IMR-90 (cell line): Measurements from ENCODE around the gene ANKDD1B. TPM values are rescaled to one million over a fixed set of nuclear protein-coding genes. Genes with fewer than 3 reads are reported as not detected.

Source experiments
- ATAC-seq: fragments of 200-7000 bp; cut with Tn5 transposase; 2 replicates; pipeline ENCODE4 v1.9.1; 2020; ENCODE audit warnings: low read depth, mild to moderate bottlenecking, moderate library complexity
- Bru-seq: library from RNA; stranded (reverse); fragments of 400-500 nt; gene quantifications from one replicate; lab custom pipeline; 2021; lab: Mats Ljungman, UMichigan
- BruChase-seq, 2 experiments: library from RNA; stranded (reverse); fragments of 400-500 nt; gene quantifications; one replicate each; lab custom pipeline; 2021; lab: Mats Ljungman, UMichigan
- BruUV-seq: library from RNA; stranded (reverse); fragments of 400-500 nt; replicated peaks from 2 replicates; lab custom pipeline; 2021; lab: Mats Ljungman, UMichigan
- CTCF ChIA-PET: fragments of 300-600 bp; formaldehyde crosslinking; extraction: SDS; loops from one replicate; lab custom pipeline; 2021; ENCODE audit warnings: antibody characterized with exemption; lab: Yijun Ruan, JAX
- POLR2A ChIA-PET: fragments of 300-600 bp; sonication (Branson Sonifier 250); formaldehyde crosslinking; loops from one replicate; lab custom pipeline; 2022; ENCODE audit warnings: antibody characterized with exemption; ENCODE audit not compliant: unreplicated experiment; lab: Charles Lee
- DNase-seq: peaks from one replicate; pipeline ENCODE4 v3.0.0; 2013
- H2AFZ ChIP-seq: replicated peaks from 2 replicates; pipeline ENCODE3; 2013; ENCODE audit warnings: low read length, mild to moderate bottlenecking; ENCODE audit not compliant: poor library complexity
- H2AK5ac ChIP-seq: 2 replicates; pipeline ENCODE4 v1.6.1; 2013; ENCODE audit warnings: low read depth, low read length, inconsistent platforms
- H2AK9ac ChIP-seq: replicated peaks from 2 replicates; pipeline ENCODE3; 2013; ENCODE audit warnings: mild to moderate bottlenecking, low read depth, low read length, moderate library complexity; ENCODE audit not compliant: poor library complexity
- H2BK120ac ChIP-seq: 2 replicates; pipeline ENCODE4 v1.6.1; 2013; ENCODE audit warnings: low read depth, low read length, inconsistent platforms
- H2BK15ac ChIP-seq: 3 replicates; pipeline ENCODE4 v1.6.1; 2013; ENCODE audit warnings: low read depth, low read length, inconsistent platforms
- H2BK20ac ChIP-seq: 2 replicates; pipeline ENCODE4 v1.6.1; 2013; ENCODE audit warnings: low read depth, mild to moderate bottlenecking, inconsistent platforms, low read length, moderate library complexity
- H2BK5ac ChIP-seq: 2 replicates; pipeline ENCODE4 v1.6.1; 2013; ENCODE audit warnings: mild to moderate bottlenecking, low read depth, low read length, inconsistent platforms; ENCODE audit not compliant: poor library complexity, severe bottlenecking
- H3K14ac ChIP-seq: replicated peaks from 2 replicates; pipeline ENCODE4 v1.6.1; 2013; ENCODE audit warnings: low read depth, low read length, inconsistent platforms
- H3K18ac ChIP-seq: 2 replicates; pipeline ENCODE4 v1.6.1; 2013; ENCODE audit warnings: low read depth, low read length, control low read depth
- H3K23ac ChIP-seq: 2 replicates; pipeline ENCODE4 v1.6.1; 2013; ENCODE audit warnings: low read depth, low read length, inconsistent platforms
- H3K27ac ChIP-seq: 2 replicates; pipeline ENCODE4 v1.5.1; 2013; ENCODE audit warnings: mild to moderate bottlenecking, control low read depth, low read length; ENCODE audit not compliant: insufficient read depth
- H3K27me3 ChIP-seq: 2 replicates; pipeline ENCODE4 v1.6.1; 2013; ENCODE audit warnings: low read length; ENCODE audit not compliant: control insufficient read depth, insufficient read depth
- H3K36me3 ChIP-seq: 2 replicates; pipeline ENCODE4 v1.6.1; 2013; ENCODE audit warnings: low read length, mixed read lengths; ENCODE audit not compliant: control insufficient read depth, insufficient read depth
- H3K4ac ChIP-seq: 2 replicates; pipeline ENCODE4 v1.6.1; 2013; ENCODE audit warnings: low read depth, low read length, inconsistent platforms
- H3K4me1 ChIP-seq: 2 replicates; pipeline ENCODE4 v1.6.1; 2013; ENCODE audit warnings: low read length, mixed read lengths; ENCODE audit not compliant: control insufficient read depth, insufficient read depth
- H3K4me2 ChIP-seq: 2 replicates; pipeline ENCODE4 v1.6.1; 2013; ENCODE audit warnings: low read depth, mild to moderate bottlenecking, control low read depth, low read length, moderate library complexity
- H3K4me3 ChIP-seq: 2 replicates; pipeline ENCODE4 v1.5.1; 2013; ENCODE audit warnings: low read depth, mild to moderate bottlenecking, control low read depth, low read length, moderate library complexity; ENCODE audit not compliant: insufficient read depth
- H3K56ac ChIP-seq: 2 replicates; pipeline ENCODE4 v1.6.1; 2013; ENCODE audit warnings: low read length, inconsistent platforms; ENCODE audit not compliant: insufficient read depth; ENCODE audit errors: extremely low read depth
- H3K79me1 ChIP-seq, 2 experiments: 2 replicates each; pipeline ENCODE4 v1.6.1; 2013; ENCODE audit warnings: low read length in 2 of 2, inconsistent platforms in 1 of 2, low read depth in 1 of 2
- H3K9ac ChIP-seq: 2 replicates; pipeline ENCODE4 v1.6.1; 2013; ENCODE audit warnings: low read depth, low read length, control low read depth
- H3K9me1 ChIP-seq: 2 replicates; pipeline ENCODE4 v1.6.1; 2013; ENCODE audit warnings: low read length, inconsistent platforms; ENCODE audit not compliant: insufficient read depth
- H3K9me3 ChIP-seq: 2 replicates; pipeline ENCODE4 v1.6.1; 2013; ENCODE audit warnings: low read length; ENCODE audit not compliant: control insufficient read depth, insufficient read depth
- H4K20me1 ChIP-seq: 2 replicates; pipeline ENCODE4 v1.6.1; 2013; ENCODE audit warnings: low read length, inconsistent platforms; ENCODE audit not compliant: insufficient read depth
- H4K5ac ChIP-seq: 2 replicates; pipeline ENCODE4 v1.6.1; 2013; ENCODE audit warnings: mild to moderate bottlenecking, low read depth, low read length, control low read depth
- H4K8ac ChIP-seq, 2 experiments: 2 replicates each; pipeline ENCODE4 v1.6.1; 2013; ENCODE audit warnings: low read depth in 2 of 2, low read length in 2 of 2, control low read depth in 1 of 2, inconsistent platforms in 1 of 2
- H4K91ac ChIP-seq: 2 replicates; pipeline ENCODE4 v1.6.1; 2013; ENCODE audit warnings: low read depth, low read length, inconsistent platforms; ENCODE audit not compliant: insufficient read depth
- CEBPB ChIP-seq: IDR thresholded peaks from 2 replicates; pipeline ENCODE4 v1.6.1; 2012; ENCODE audit warnings: low read depth, low read length, improper control_type of control experiment
- CHD1 ChIP-seq: IDR thresholded peaks from 2 replicates; pipeline ENCODE4 v1.6.1; 2012; ENCODE audit warnings: low read depth, low read length, improper control_type of control experiment
- FOS ChIP-seq: fragments of 150-350 bp; IDR thresholded peaks from 2 replicates; pipeline ENCODE4 v1.6.1; 2016; ENCODE audit warnings: low read depth, low read length
- MAZ ChIP-seq: IDR thresholded peaks from 2 replicates; pipeline ENCODE4 v1.6.1; 2012; ENCODE audit warnings: low read depth, mild to moderate bottlenecking, low read length, improper control_type of control experiment, moderate library complexity, borderline replicate concordance
- RAD21 ChIP-seq: IDR thresholded peaks from 2 replicates; pipeline ENCODE4 v1.6.1; 2012; ENCODE audit warnings: low read length, improper control_type of control experiment
- RFX5 ChIP-seq: IDR thresholded peaks from 2 replicates; pipeline ENCODE4 v1.8.0; 2012; ENCODE audit warnings: low read depth, mild to moderate bottlenecking, low read length, moderate library complexity
- WGBS, 2 experiments: methylation state at CpG; one replicate each; pipeline versions ENCODE4 v1.1.5 to v1.1.7; 2013; ENCODE audit warnings: missing lambda C conversion rate in 2 of 2; ENCODE audit not compliant: insufficient read length in 1 of 2; ENCODE audit errors: extremely low coverage in 2 of 2; 5-methylcytosine and 5-hydroxymethylcytosine counted together
- dilution Hi-C: fragments of 300-500 bp; cut with HindIII; formaldehyde crosslinking; loops from one replicate; pipeline ENCODE4 v1.14.3; 2018; ENCODE audit warnings: low sequenced_read_pairs; ENCODE audit not compliant: unreplicated experiment
- in situ Hi-C: fragments of 300-500 bp; cut with MboI; formaldehyde crosslinking; loops from 3 replicates; pipeline ENCODE4 v1.14.3; 2019; ENCODE audit warnings: low sequenced_read_pairs, inconsistent platforms, mixed read lengths
- intact Hi-C: fragments of 100-400 bp; cut with micrococcal nuclease; formaldehyde crosslinking; loops from 2 replicates; pipeline ENCODE4 v1.10.0; 2022
- long read RNA-seq: library from polyadenylated mRNA; unstranded; transcript quantifications from one replicate; pipeline ENCODE4 v2.0.0, GENCODE V29; 2021; ENCODE audit not compliant: unreplicated experiment
- polyA plus RNA-seq, 3 experiments: library from polyadenylated mRNA; depleted of rRNA; stranded (reverse); fragments of >200 nt; gene quantifications; 2 replicates each; pipeline ENCODE4 v1.2.3, GENCODE V29; 2012; ENCODE audit warnings: low replicate concordance in 1 of 3
- total RNA-seq: library from RNA; depleted of rRNA; stranded (reverse); fragments of >200 nt; gene quantifications from 2 replicates; pipeline ENCODE4 v1.2.3, GENCODE V29; 2012; rRNA removed

ANKDD1B gene
- total RNA-seq (0.28 TPM in 1 of 2 replicates, not detected in the other), polyA plus RNA-seq (2012; rRNA removed) (0.16 and 0.24 TPM in 2 replicates), Bru-seq, nascent RNA (percentile 49 among the genes with signal in this experiment), BruChase-seq, experiment 1, labeled RNA remaining after a 6-hour chase (percentile 62 among the genes with signal in this experiment), BruChase-seq, experiment 2, labeled RNA remaining after a 2-hour chase (percentile 70 among the genes with signal in this experiment)
- 0.01 TPM in 1 of 2 replicates, not detected in the other for polyA plus RNA-seq (2012; cell fraction: cytosol; rRNA removed)
- 0.36 and 1.3 TPM in 2 replicates for polyA plus RNA-seq (2012; cell fraction: nucleus; rRNA removed; ENCODE audit: low replicate concordance)
- long read RNA-seq, result 0 reads

GRCh38 chr5:75611311-75612225 lies at the start of gene ANKDD1B:
Gene ANKDD1B, plus strand, starts transcription at chr5:75611453. Its CDS starts 182 bp downstream, at chr5:75611635.
- H2BK20ac ChIP-seq, result no peak within 1 kb of the TSS
- no peak within 1 kb of the TSS for H2AK5ac ChIP-seq
- TF ChIP-seq FOS, result peak; percentile 41
- TF ChIP-seq RFX5, result no peak
- TF ChIP-seq RAD21, result no peak
- no peak for TF ChIP-seq CHD1
- no peak for TF ChIP-seq MAZ
- no peak for TF ChIP-seq CEBPB
- no TSS peak for BruUV-seq
- peak within 1 kb of the TSS; percentile 57; the same call in 1 of the 2 replicates for H3K14ac ChIP-seq
- no peaks in the 10 kb centered on the region for H3K9me3 ChIP-seq
- no peaks in the 10 kb centered on the region for H4K20me1 ChIP-seq
- H3K27me3 ChIP-seq, result no peaks in the 10 kb centered on the region
- in situ Hi-C loops (no loop called here), dilution Hi-C loops (no loop called here), intact Hi-C loops (no loop called here)
- H4K5ac ChIP-seq, result no peak within 1 kb of the TSS
- no peaks in the 10 kb centered on the region for H3K9me1 ChIP-seq
- no peak within 1 kb of the TSS for H2BK15ac ChIP-seq
- peak within 1 kb of the TSS; percentile 59 for H3K23ac ChIP-seq
- peak within 1 kb of the TSS; percentile 35 to 67; a peak in 3 of 4 replicates for H4K8ac ChIP-seq
- H2AFZ ChIP-seq, result peak within 1 kb of the TSS; percentile 89
- POLR2A ChIA-PET, result no interaction called here
- ATAC-seq (peak; percentile 82), DNase-seq (peak; percentile 65)
- H3K4me3 ChIP-seq, result peak within 1 kb of the TSS; percentile 40
- H3K9ac ChIP-seq, result peak within 1 kb of the TSS; percentile 52
- H3K79me1 ChIP-seq, result no peaks in the 10 kb centered on the region
- peak within 1 kb of the TSS; percentile 70 for H2AK9ac ChIP-seq
- peak within 1 kb of the TSS; percentile 11; the same call in 1 of the 2 replicates for H3K18ac ChIP-seq
- H2BK5ac ChIP-seq, result no peak within 1 kb of the TSS
- H3K4me1 ChIP-seq, result no peaks in the 10 kb centered on the region
- peak within 1 kb of the TSS; percentile 87 for H3K4me2 ChIP-seq
- H2BK120ac ChIP-seq, result peak within 1 kb of the TSS; percentile 3
- CTCF ChIA-PET, result no interaction called here
- H3K56ac ChIP-seq, result no peak within 1 kb of the TSS; the same call in 1 of the 2 replicates
- H3K27ac ChIP-seq, result peak within 1 kb of the TSS; percentile 5; the same call in 1 of the 2 replicates
- H3K4ac ChIP-seq, result peak within 1 kb of the TSS; percentile 77
- 6% methylated on average over 18 of the region's 52 CpGs; no CpG with 5 or more reads in 1 of the 2 experiments for WGBS, 2 experiments
- H3K36me3 ChIP-seq, result no peaks in the 10 kb centered on the region
- no peak within 1 kb of the TSS; the same call in 1 of the 2 replicates for H4K91ac ChIP-seq
